ENCODE data around the gene CKB.

The CKB gene

DNA sequence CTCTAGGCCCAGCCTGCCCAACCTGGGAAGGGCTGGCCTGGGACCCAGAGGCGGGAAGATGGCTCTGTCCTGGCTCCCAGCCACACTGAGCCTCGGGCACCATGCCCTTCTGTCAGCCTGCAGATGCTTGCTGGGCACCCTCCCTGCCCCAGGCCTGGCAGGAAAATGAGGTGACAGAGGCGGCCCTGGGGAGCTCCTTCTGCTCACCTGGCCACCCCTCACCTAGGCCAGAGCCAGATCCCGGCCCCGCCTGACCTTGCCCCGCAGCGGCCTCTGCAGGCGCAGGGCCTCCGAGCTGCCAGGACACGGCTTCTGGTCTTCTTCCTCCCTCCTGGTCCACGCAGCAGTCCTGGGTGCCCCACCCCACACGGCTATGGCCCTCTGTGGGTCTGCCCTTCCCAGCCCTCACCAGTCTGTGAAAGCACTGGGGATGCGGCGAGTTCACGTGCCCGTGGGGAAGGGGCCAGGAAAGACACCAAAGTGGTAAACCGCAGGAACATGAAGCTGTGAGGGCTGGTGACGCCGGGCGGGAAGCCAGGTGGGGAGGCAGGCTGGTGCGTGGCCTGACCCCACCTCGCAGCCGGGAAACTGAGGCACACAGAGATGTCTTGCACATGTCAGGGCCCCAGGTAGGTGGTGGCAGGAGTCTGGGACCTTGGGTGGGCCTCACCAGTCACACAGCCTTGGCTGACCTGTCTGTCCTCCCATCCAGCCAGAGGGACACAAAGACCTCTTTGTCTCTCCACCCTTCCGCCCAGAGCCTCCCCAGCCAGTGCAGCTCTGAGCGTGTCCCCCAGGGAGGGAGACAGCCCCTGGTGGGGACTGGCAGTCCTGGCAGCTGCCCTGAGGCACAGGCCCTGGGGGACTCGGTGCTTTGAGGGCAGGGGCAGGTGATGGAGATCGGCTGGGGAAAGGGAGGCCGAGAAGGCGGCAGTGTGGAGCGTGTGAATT lies 27.0 kb upstream of the CKB start:
- no peak for DNase-seq (ENCODE audit: low read depth, low spot score)

DNA sequence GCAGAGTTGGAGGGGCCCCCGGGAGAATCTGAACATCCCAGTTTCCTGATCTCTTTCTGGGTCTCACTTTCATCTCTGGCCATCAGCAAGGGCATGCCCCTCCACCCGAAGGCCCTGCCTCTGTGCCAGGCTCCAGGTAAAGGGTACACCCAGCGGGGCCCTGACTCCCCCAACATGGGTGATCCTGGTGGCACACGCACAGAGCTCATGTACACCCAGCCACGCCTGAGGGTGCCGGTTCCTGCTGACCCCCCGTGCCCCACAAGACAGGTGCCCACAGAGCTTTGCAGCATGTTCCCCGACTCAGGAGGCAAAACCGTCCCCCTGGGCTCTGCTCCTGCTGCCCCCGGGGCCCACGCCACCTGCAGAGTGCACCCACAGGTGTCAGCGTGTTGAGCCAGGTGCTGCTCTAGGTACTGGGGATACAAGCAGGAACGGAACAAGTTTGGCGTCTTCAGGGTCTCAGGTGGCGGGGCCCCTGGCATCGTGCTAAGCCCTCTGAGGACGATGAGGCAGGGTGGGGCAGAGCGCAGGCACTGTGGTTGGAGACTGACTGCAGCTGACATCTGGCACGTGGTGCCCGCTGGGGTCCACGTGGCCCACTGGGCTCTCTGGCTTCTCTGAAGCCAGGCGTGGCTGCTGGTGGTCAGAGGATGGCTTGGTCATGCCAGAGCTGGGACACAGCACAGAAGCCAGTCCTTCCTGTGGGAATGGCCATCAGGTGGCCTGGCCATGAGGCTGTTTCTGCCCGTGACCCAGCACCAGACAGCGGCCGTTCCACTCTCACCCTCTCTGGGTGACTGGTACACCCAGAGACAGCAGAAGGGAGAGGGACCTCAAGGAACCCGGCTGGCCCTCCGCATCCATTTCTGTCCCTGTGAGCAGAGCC lies 26.1 kb upstream of the CKB start:
- DNase-seq (ENCODE audit: low read depth, low spot score) = no peak

DNA sequence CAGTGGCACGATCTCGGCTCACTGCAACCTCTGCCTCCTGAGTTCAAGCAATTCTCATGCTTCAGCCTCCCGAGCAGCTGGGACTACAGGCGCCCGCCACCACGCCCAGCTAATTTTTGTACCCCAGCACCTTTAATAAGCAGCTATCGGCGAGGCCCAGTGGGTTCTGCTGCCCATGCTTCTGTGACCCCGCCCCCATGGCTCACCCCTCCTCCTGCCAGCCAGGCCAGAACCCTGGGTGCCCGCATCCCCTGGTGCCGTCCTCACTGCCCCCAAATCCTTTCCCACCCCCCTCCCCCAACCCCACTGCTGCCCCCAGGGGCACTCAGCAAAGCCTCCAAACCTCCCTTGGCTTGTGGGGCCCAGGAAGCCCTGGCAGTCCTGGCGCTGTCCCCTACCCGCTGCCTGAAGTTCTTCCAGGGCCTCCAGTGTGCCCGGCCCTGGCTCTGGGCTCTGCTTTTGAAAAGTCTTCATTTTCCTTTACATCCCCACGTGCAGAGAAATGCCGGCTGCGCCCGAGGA lies 25.4 kb upstream of the CKB start:
- DNase-seq (ENCODE audit: low read depth, low spot score) = no peak

- DNase-seq (ENCODE audit: low read depth, low spot score) = no peak
Observed at GRCh38 chr14:103547455-103547940, 24.9 kb upstream of the CKB start.

DNA sequence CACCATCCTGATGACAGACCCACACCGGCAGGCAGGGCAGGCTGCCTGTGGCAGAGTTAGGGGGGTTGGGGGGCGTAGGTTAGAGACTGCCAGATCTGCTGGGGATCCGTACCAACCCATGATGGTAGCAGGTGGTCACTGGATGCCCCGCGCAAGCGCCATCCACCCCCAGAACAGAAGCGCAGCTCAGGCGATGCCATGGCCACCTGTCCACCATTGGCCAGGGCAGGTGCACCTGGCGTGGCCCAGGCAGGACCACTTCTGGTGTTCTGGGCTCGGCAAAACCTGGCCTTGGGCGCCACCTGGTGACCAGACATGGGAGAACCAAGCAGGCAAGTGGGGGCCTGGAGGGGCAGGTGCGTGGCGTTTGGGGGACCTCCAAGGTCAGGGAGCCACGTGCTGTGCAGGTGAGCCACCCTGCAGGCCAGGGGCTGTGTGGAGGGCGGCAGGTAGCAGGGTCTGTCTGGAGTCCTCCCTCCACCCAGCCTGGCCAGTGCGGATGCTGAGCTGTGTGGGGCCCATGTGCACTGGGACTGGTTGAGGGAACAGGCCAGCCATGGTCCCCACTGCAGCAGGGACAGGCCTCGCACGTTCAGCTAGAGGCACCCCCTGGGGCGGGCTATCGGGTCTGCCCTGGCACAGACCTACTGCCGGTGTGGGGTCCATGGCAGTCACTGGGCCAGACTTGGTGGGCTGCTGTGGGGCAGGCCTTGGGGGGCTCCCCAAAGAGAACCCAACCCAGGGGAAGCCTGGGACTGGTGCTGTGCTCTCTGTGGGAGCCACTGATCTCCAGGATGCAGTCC lies 24.2 kb upstream of the CKB start:
- no peak for DNase-seq (ENCODE audit: low read depth, low spot score)

DNA sequence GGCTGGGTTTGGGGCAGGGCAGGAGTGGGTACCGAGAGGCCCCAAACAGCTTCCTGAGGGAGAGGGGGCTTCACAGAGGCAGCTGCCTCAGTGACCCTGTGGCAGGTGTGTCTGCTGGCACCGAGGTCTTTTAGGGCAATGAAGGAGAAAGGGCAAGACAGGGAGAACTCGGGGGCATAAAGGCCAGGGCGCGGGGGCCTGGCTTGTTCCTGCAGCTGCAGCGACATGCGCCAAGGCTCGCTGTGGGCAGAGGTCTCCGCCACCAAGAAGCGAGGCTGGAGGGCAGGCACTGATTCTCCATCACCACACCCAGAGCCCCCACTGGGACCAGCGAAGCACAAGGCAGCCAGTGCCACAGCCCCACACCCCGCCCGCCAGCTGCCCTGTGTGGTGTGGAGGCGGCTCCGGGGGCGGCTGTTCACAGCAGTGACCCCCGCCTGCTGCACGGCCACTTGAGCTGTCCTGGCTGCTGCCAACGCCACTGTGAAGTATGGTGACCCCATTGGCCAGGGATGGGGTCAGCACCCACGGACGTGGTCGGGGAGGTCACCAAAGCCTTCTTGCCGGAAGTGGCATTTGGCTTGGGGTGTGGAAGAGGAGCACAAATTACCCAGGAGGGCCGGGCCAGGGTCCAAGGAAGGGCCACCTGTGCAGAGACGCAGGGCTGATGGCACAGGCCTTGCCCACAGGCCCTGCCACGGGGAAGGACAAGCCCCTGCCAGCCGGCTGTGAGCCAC lies 23.5 kb upstream of the CKB start:
- DNase-seq (ENCODE audit: low read depth, low spot score) = no peak

DNA sequence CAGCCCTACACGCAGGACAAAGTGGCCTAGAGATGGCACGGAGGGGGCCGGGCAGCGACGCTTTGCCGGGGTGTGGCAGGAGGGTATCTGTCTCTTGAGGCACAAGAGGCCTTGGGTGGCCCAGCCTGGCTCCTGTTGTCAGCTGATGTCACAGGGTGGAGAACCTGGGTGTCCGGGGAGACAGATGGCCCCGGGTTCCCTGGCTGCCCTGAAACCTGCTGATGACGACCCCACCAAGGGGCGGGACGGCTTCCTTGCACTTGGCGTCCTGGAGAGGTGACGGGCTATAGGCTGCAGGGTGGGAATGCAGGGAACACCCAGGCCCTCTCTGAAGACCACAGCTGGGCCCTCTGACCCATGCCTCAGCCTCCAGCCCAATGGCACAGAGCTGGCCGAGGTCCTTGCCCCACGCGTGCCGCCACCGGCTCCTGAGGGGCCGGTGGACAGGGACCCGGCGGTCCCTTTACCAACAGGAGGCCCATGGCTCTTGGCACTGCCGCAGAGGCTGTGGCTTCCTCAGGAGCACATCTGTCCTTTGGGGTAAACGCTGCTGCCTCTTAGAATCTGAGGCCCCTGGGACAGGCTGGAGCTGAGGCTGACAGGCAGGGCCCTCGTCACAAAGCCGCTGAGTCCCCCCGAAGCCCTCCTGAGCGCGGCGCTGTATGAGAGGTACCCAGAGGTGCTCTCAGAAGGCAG lies 22.7 kb upstream of the CKB start:
- DNase-seq (ENCODE audit: low read depth, low spot score) = no peak

- no peak for DNase-seq (ENCODE audit: low read depth, low spot score)
Observed at GRCh38 chr14:103544388-103545218, 22.0 kb upstream of the CKB start.

DNA sequence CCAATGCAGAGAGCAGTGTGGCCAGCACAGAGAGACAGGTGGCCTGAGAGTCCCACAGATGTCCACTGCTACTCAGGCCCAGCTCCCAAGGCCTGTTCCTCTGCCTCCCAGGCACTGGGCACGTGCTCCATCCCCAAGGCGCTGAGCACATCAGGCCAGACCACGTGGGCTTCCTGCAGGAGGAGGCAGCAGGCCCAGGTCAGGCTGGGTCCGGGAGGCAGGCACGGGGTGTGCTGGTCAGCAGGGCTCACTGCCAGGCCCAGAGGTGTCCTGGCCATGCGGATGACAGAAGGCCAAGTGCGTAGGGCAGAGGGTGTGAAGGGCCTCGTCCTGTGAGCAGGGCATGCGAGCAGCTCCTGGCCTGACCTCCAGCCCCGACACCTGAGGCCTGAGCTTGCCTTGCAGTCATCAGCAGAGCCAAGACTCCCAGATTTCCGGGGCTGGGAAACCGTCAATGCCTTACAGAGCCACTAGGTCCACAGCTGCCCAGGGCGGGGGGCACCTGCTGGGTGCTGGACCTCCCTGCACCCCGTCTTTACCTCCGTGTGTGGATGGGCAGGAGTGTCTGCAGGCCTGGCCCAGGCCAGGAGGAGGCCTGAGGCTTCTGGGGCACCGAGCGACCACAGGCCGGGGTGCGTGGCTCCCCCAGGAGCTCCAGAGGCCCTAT lies 21.2 kb upstream of the CKB start:
- no peak for DNase-seq (ENCODE audit: low read depth, low spot score)

DNA sequence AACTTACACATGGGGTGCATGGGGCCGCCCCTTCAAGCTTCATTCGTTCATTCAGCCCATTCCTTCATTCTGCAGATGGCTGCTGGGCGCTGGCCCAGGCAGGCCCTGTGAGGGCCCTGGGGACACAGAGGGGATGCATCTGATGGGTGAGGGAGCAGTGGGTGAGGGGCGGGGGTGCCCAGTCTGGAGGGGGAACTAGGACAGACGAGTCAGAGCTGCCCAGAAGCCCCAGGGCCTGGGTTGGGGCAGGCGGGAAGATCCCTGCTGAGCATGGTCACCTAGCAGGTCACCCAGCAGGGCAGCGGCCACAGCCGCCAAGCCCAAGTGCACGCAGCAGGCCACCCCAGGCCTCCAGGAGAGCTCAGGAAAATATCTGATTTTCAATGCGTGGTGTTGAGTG lies 20.5 kb upstream of the CKB start:
- DNase-seq (ENCODE audit: low read depth, low spot score) = no peak

- no peak for DNase-seq (ENCODE audit: low read depth, low spot score)
Observed at GRCh38 chr14:103542605-103543088, 20.0 kb upstream of the CKB start.

DNA sequence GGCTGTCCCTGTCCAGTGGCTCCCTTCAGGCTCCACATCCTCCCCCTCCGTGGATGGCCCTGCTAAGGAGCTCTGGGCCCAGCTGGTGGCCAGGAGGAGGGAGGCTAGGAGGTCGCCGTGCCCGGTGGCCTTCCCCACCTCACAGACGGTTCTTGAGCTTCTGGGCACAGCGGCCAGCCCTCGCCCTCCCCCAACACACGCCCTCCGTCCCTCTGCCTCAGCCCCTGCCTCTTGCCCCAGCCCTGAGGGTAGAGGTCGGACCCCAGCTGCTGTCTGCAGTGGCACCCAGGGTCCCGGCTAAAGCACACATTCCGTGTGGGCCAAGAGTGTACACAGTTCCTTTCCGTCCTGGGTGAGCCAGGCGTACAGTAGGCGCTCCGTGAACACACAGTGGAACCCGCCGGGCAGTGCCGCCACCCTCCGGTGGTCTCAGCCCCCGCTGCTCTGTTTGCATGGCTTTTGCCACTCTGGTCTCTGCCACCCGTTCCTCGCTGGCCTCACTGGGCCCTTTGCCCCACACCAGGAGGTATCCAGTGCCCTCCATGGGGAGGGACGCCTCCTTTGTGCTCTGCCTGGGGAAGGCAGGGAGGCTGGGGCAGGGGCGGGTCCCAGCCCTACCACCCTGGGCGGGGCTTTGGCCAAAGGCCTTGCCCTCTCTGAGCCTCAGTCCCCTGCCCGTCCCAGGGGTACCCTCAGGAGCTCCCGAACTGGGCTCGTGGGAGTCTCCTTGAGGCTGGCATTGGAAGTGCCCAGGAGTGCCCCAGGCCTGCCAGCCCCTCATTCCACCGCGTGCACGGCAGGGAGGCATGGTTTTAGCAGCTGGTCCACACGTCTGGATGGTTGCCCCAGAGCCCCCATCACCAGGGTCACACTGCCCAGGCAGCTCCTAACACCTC lies 19.3 kb upstream of the CKB start:
- no peak for DNase-seq (ENCODE audit: low read depth, low spot score)

GRCh38 chr14:103540821-103541708 lies 18.4 kb upstream of the CKB start:
- no peak for DNase-seq (ENCODE audit: low read depth, low spot score)

DNA sequence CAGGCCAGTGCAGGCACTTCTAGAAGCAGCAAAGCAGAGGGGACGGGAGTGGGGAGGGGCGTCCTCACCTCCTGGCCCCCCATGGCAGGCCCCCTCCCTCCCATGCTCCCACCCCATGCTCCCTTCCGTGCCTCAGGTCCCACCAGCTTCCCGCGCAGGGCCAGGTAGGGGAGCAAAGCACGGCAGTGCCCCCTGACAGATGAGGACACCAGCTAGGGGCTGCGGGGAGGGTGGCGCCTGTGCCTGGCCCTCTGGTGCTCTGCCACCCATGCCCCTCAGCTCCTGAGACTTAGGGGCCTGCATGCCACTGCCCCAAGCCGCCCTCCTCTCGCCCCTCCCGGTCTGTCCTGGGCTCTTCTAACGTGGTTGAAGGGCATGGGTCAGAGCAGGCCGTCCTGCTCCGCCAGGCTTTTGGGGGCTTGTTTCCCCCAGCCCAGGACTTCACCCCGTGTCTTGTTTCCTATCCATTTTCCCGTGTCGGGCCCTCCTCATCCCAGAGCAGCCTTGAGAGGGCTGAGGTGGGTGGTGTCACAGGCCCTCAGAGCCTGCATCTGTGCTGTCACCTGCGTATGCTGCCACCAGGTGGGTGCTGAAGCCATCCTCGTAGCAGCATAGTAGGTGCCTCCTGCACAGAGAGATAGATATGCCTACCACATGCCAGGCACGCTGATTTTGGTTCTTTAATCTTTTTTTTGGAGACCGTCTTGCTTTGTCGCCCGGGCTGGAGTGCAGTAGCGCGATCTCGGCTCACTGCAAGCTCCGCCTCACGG lies 16.6 kb upstream of the CKB start:
- DNase-seq (ENCODE audit: low read depth, low spot score) = no peak

DNA sequence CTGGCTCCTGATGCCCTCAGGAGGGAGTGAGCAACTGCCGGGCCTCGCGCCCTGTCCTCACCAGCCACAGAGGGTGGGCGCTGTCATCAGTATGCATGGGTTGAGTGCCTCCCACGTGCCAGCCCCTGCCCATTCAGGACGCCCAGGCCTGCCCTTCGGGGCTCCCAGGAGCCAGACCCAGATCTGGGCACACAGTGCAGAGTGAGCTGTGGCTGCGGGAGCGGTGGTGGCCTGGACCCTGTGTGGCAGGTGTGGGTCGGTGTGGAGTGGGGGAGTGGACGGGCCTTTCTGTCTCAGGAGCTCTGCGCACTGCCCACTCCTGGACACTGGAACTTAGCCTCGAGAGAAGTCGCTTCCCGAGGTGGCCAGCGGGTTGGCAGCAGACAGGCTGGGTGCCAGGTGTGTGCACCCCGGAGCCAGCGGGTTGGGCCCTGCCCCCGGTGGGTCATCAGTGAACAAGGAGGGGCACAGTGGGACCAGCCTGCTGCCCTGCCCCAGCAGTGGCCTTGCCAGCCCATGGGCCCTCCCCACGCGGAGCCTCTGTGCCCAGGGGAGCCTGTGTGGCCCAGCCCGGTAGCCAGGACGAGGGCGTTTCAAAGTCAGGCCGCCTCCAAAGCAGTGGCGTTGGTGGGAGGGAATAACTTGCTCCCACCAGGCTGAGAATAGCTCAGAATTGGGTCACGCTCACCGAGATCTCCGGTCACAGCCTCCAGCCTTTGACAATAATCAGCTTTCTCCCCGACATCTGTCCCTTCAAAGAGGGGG lies 15.8 kb upstream of the CKB start:
- DNase-seq (ENCODE audit: low read depth, low spot score) = no peak
